HCT116 (cell line): ENCODE data around the gene TADA2B. TPM values are rescaled to one million over a fixed set of nuclear protein-coding genes. Genes with fewer than 3 reads are reported as not detected.

Experiments
- ATAC-seq: fragments of 200-7000 bp; cut with Tn5 transposase; 2 replicates; pipeline ENCODE4 v1.9.1; 2020; ENCODE audit warnings: mild to moderate bottlenecking, moderate library complexity
- BruUV-seq: library from RNA; stranded (reverse); fragments of 400-500 nt; replicated peaks from 2 replicates; lab custom pipeline; 2021; lab: Mats Ljungman, UMichigan
- CTCF ChIA-PET: fragments of 300-600 bp; sonication (Branson Sonifier 250); formaldehyde crosslinking; loops from one replicate; lab custom pipeline; 2021; ENCODE audit warnings: antibody characterized with exemption; lab: Charles Lee
- POLR2A ChIA-PET: fragments of 300-600, 350-600 bp; sonication (Branson Sonifier 250); formaldehyde crosslinking; loops from one replicate; lab custom pipeline; 2021; ENCODE audit warnings: antibody characterized with exemption; lab: Charles Lee
- RAD21 ChIA-PET, 2 experiments: fragments of 300-600 bp; sonication (Branson Sonifier 250); formaldehyde crosslinking; loops; one replicate each; lab custom pipeline; 2023; ENCODE audit warnings: low total read pairs in 2 of 2; ENCODE audit not compliant: uncharacterized antibody in 2 of 2, unreplicated experiment in 2 of 2, low non-redundant PET in 1 of 2; lab: Charles Lee
- DNase-seq: peaks from one replicate; pipeline ENCODE4 v3.0.0-alpha.2; 2010; ENCODE audit warnings: low read depth, low spot score
- H2AFZ ChIP-seq: fragments of 200-600 bp; shearing (Covaris generic), sonication (generic); 2 replicates; pipeline ENCODE4 v1.6.1; 2017; ENCODE audit warnings: low read depth, mixed run types, mixed read lengths, antibody characterized with exemption, low read length; ENCODE audit not compliant: poor library complexity, severe bottlenecking
- H3K27ac ChIP-seq: 2 replicates; pipeline ENCODE4 v1.5.1; 2012; ENCODE audit warnings: low read depth, low read length
- H3K27me3 ChIP-seq: fragments of 200-600 bp; sonication (generic); 2 replicates; pipeline ENCODE4 v1.6.1; 2016; ENCODE audit warnings: mixed run types, low read length, mixed read lengths; ENCODE audit not compliant: insufficient read depth
- H3K36me3 ChIP-seq, 2 experiments: fragments of 200-500 bp in 1 of 2; fragments of 200-600 bp in 1 of 2; sonication (Bioruptor generic) in 1 of 2; sonication (generic) in 1 of 2; 2 replicates each; pipeline versions ENCODE4 v1.5.1 to v1.6.1; 2014 to 2016; ENCODE audit warnings: low read length in 2 of 2, inconsistent platforms in 1 of 2, mixed read lengths in 1 of 2, mixed run types in 1 of 2; ENCODE audit not compliant: insufficient read depth in 2 of 2, control insufficient read depth in 1 of 2
- H3K4me1 ChIP-seq, 2 experiments: fragments of 200-600 bp in 1 of 2; sonication (generic) in 1 of 2; 2 replicates each; pipeline versions ENCODE4 v1.5.1 to v1.6.1; 2012 to 2017; ENCODE audit warnings: low read length in 2 of 2, inconsistent platforms in 1 of 2, mild to moderate bottlenecking in 1 of 2, mixed read lengths in 1 of 2, mixed run types in 1 of 2, moderate library complexity in 1 of 2; ENCODE audit not compliant: insufficient read depth in 2 of 2, control insufficient read depth in 1 of 2
- H3K4me2 ChIP-seq: fragments of 200-600 bp; sonication (generic); 2 replicates; pipeline ENCODE4 v1.6.1; 2017; ENCODE audit warnings: mixed run types, low read length, mixed read lengths
- H3K4me3 ChIP-seq, 2 experiments: fragments of 200-600 bp in 1 of 2; sonication (generic) in 1 of 2; replicated peaks in 1 of 2; 2 replicates each; pipeline ENCODE4 v1.5.1; 2011 to 2016; ENCODE audit warnings: low read length in 2 of 2, control low read depth in 1 of 2, low read depth in 1 of 2, mild to moderate bottlenecking in 1 of 2, mixed read lengths in 1 of 2, mixed run types in 1 of 2
- H3K79me2 ChIP-seq: fragments of 200-600 bp; sonication (generic); 2 replicates; pipeline ENCODE4 v1.6.1; 2017; ENCODE audit warnings: mild to moderate bottlenecking, mixed run types, low read length, moderate library complexity, mixed read lengths; ENCODE audit not compliant: insufficient read depth
- H3K9ac ChIP-seq: fragments of 200-600 bp; sonication (generic); 2 replicates; pipeline ENCODE4 v1.6.1; 2016; ENCODE audit warnings: low read length, mixed read lengths
- H3K9me2 ChIP-seq: fragments of 200-600 bp; sonication (generic), shearing (Covaris generic); 2 replicates; pipeline ENCODE4 v1.6.1; 2017; ENCODE audit warnings: mixed run types, mild to moderate bottlenecking, moderate library complexity; ENCODE audit not compliant: insufficient read depth
- H3K9me3 ChIP-seq, 2 experiments: fragments of 200-500 bp in 1 of 2; fragments of 200-600 bp in 1 of 2; sonication (Bioruptor generic) in 1 of 2; sonication (generic) in 1 of 2; 2 replicates each; pipeline ENCODE4 v1.6.1; 2014 to 2017; ENCODE audit warnings: low read length in 2 of 2, mixed read lengths in 2 of 2, inconsistent platforms in 1 of 2, low read depth in 1 of 2, mild to moderate bottlenecking in 1 of 2, mixed run types in 1 of 2, moderate library complexity in 1 of 2; ENCODE audit not compliant: control insufficient read depth in 1 of 2, insufficient read depth in 1 of 2
- H4K20me1 ChIP-seq: fragments of 200-600 bp; sonication (generic), shearing (Covaris generic); 2 replicates; pipeline ENCODE4 v1.6.1; 2017; ENCODE audit warnings: mixed run types, mild to moderate bottlenecking, moderate library complexity; ENCODE audit not compliant: insufficient read depth
- CBX3 ChIP-seq: IDR thresholded peaks from 2 replicates; pipeline ENCODE4 v1.6.1; 2012; ENCODE audit warnings: low read depth
- CEBPB ChIP-seq: IDR thresholded peaks from 2 replicates; pipeline ENCODE4 v1.6.1; 2012; ENCODE audit warnings: low read depth
- CTCF ChIP-seq, 3 experiments: fragments of 200-600 bp in 1 of 3; sonication (generic) in 1 of 3; IDR thresholded peaks in 2 of 3; conservative IDR thresholded peaks in 1 of 3; 2 replicates each; pipeline ENCODE4 v1.5.1; 2012 to 2017; ENCODE audit warnings: low read depth in 2 of 3, low read length in 2 of 3, antibody characterized with exemption in 1 of 3, borderline replicate concordance in 1 of 3, control low read depth in 1 of 3, mild to moderate bottlenecking in 1 of 3, mixed read lengths in 1 of 3, mixed run types in 1 of 3, moderate library complexity in 1 of 3; ENCODE audit not compliant: insufficient read depth in 1 of 3
- ELF1 ChIP-seq: IDR thresholded peaks from 2 replicates; pipeline ENCODE4 v1.6.1; 2012; ENCODE audit warnings: low read depth, borderline replicate concordance
- EZH2 ChIP-seq: fragments of 200-600 bp; sonication (generic); IDR thresholded peaks from 2 replicates; pipeline ENCODE4 v1.6.1; 2017; ENCODE audit warnings: antibody characterized with exemption, mixed run types
- EZH2phosphoT487 ChIP-seq: fragments of 200-600 bp; IDR thresholded peaks from 2 replicates; pipeline ENCODE4 v1.6.1; 2018; ENCODE audit warnings: antibody characterized with exemption, borderline replicate concordance
- FOSL1 ChIP-seq: IDR thresholded peaks from 2 replicates; pipeline ENCODE4 v1.6.1; 2012; ENCODE audit warnings: low read depth
- SP1 ChIP-seq: IDR thresholded peaks from 2 replicates; pipeline ENCODE4 v1.6.1; 2012; ENCODE audit warnings: low read depth
- TCF7L2 ChIP-seq: IDR thresholded peaks from 2 replicates; pipeline ENCODE4 v1.7.0; 2011; ENCODE audit warnings: borderline replicate concordance, inconsistent platforms; ENCODE audit not compliant: insufficient read depth, insufficient read length; ENCODE audit errors: extremely low read depth
- YY1 ChIP-seq: IDR thresholded peaks from 2 replicates; pipeline ENCODE4 v1.6.1; 2011; ENCODE audit warnings: low read length, low read depth, moderate library complexity, mild to moderate bottlenecking; ENCODE audit not compliant: insufficient replicate concordance; ENCODE audit errors: extremely low read depth
- ZBTB33 ChIP-seq: IDR thresholded peaks from 2 replicates; pipeline ENCODE4 v1.6.1; 2011; ENCODE audit warnings: mild to moderate bottlenecking, low read length, moderate library complexity; ENCODE audit not compliant: insufficient replicate concordance; ENCODE audit errors: extremely low read depth
- ZFX ChIP-seq: fragments of 450-650 bp; IDR thresholded peaks from 2 replicates; pipeline ENCODE4 v1.6.1; 2017
- ZNF274 ChIP-seq: fragments of 200-500 bp; sonication (Bioruptor generic); IDR thresholded peaks from 2 replicates; pipeline ENCODE4 v1.6.1; 2014; ENCODE audit warnings: mild to moderate bottlenecking, low read depth, low read length, inconsistent platforms
- intact Hi-C: fragments of 100-400 bp; cut with micrococcal nuclease; formaldehyde crosslinking; loops from 2 replicates; pipeline ENCODE4 v1.10.0; 2022
- total RNA-seq: library from RNA; stranded (reverse); gene quantifications from one replicate; pipeline ENCODE4 v1.2.1, GENCODE V29; 2021; ENCODE audit not compliant: unreplicated experiment

The TADA2B gene
- total RNA-seq, 1 experiment from 2014 or later, result 13.4 TPM

- CTCF ChIA-PET, result no interaction called here
- H3K9me2 ChIP-seq, result no peaks in the 10 kb centered on the region
- TF ChIP-seq CEBPB (no peak), FOSL1 (no peak), ZFX (no peak), TCF7L2 (no peak), ZNF274 (no peak), EZH2phosphoT487 (no peak), EZH2 (no peak), SP1 (no peak), CBX3 (no peak), ELF1 (no peak), ZBTB33 (no peak), YY1 (no peak), CTCF (IDR thresholded peaks at IDR 0.05 in 2 of 3, conservative IDR thresholded peaks at IDR 0.05 in 1 of 3; ENCODE audit: borderline replicate concordance in 1 of 3, insufficient read depth in 1 of 3, low read depth in 2 of 3, low read length in 2 of 3) (no peak)
- H2AFZ ChIP-seq, result no peak overlapping the region
- H3K4me3 ChIP-seq, result no peak overlapping the region
- no TSS peak for BruUV-seq
- POLR2A ChIA-PET, result no interaction called here
- DNase-seq (no peak), ATAC-seq (no peak)
- no peaks in the 10 kb centered on the region for H3K9me3 ChIP-seq
- H3K9ac ChIP-seq, result no peak overlapping the region
- RAD21 ChIA-PET, result no interaction called here
- intact Hi-C loops, result no loop called here
- H3K4me2 ChIP-seq, result no peak overlapping the region
- no peaks in the 10 kb centered on the region for H3K27me3 ChIP-seq
- peaks cover 4% of the 10 kb centered on the region; the same call in 1 of the 2 replicates for H3K79me2 ChIP-seq
- no peaks in the 10 kb centered on the region for H4K20me1 ChIP-seq
- peaks cover 5 to 12% of the 10 kb centered on the region in 2 experiments; a peak in 3 of 4 replicates for H3K36me3 ChIP-seq
- H3K4me1 ChIP-seq, result peaks cover 0 to 37% of the 10 kb centered on the region in 2 experiments; a peak in 2 of 4 replicates
- no peak overlapping the region for H3K27ac ChIP-seq
Observed at GRCh38 chr4:7023901-7024300, 19.3 kb upstream of the TADA2B start.
